Fibroblast of mammary gland (primary cell): ENCODE data around the gene MICU1.
A peak's percentile ranks its signal among the peaks of the same experiment; 100 is the strongest.
"Not testable (repeated sequence)": the region's sequence is repeated elsewhere in the genome, so short reads cannot be mapped to it uniquely, and the experiment has no call there.

Experiments used
- DNase-seq: peaks from one replicate; pipeline ENCODE4 v3.0.0-alpha.2; 2010; ENCODE audit warnings: low read depth
- H3K4me3 ChIP-seq: 2 replicates; pipeline ENCODE4 v1.5.1; 2011; ENCODE audit warnings: low read depth, mild to moderate bottlenecking, low read length, moderate library complexity; ENCODE audit not compliant: control insufficient read depth
- CTCF ChIP-seq: conservative IDR thresholded peaks from 2 replicates; pipeline ENCODE4 v1.5.1; 2011; ENCODE audit warnings: low read depth, low read length, inconsistent platforms; ENCODE audit not compliant: control insufficient read depth, insufficient read depth

MICU1 gene, protein sequence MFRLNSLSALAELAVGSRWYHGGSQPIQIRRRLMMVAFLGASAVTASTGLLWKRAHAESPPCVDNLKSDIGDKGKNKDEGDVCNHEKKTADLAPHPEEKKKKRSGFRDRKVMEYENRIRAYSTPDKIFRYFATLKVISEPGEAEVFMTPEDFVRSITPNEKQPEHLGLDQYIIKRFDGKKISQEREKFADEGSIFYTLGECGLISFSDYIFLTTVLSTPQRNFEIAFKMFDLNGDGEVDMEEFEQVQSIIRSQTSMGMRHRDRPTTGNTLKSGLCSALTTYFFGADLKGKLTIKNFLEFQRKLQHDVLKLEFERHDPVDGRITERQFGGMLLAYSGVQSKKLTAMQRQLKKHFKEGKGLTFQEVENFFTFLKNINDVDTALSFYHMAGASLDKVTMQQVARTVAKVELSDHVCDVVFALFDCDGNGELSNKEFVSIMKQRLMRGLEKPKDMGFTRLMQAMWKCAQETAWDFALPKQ

DNA sequence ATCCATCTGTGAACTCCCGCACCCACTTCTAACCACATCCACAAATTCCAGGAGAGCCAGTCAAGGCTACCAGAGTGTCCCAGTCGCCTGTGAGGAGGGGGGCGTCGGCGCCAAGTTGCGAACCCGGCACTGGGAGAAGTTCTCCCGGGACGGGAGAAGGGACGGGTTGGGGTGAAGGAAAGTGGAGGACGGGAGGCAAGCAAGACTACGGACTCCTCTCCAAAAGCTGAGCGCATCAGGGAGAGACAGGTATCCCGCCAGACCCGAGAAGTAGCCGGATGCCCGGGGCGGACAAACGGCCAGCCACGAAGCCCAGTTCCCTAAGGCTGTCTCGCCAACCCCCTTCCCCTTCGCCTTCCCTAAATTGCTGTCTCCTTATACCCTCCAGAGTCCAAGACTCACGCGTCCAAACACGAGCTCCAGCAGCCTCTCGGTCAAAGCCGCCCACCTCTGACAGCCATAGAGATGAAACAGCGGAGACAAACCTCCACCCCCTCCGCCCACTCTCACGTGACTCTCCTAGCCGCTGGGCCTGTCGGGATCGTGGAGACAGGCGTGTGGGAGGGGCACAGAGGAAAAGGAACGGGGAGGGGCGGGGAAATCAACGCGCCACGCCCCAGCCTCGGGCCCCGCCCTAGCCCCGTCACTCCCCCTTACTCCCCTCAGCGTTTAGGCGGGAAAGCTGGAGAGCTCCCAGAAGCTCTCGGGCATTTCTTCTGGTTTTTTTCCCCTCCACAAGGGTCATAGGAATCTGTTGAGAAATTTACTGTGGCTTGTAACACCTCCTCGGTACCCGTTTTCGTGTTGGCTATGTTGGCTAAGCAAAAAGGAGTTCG is at the start of gene MICU1:
MICU1 (minus strand) TSS at position 472 of the 836 bp plus-strand sequence. CDS start 59,286 bp downstream, outside the sequence.
- peak; percentile 92 for DNase-seq
- peak within 1 kb of the TSS; percentile 91 for H3K4me3 ChIP-seq
- no peak for TF ChIP-seq CTCF

- not testable (repeated sequence) for DNase-seq, H3K4me3 ChIP-seq
Measured at GRCh38 chr10:72674174-72674573, 48.3 kb upstream of the MICU1 start.

GRCh38 chr10:72673280-72673679 is 47.4 kb upstream of the MICU1 start:
- TF ChIP-seq CTCF, result no peak
- H3K4me3 ChIP-seq, result no peak overlapping the region

GRCh38 chr10:72667207-72667864 is 41.5 kb upstream of the MICU1 start:
- DNase-seq, result no peak
- TF ChIP-seq CTCF, result no peak
- H3K4me3 ChIP-seq, result no peak overlapping the region

More at GRCh38 chr10:72673280-72673679, 47.4 kb upstream of the MICU1 start:
- no peak for DNase-seq

GRCh38 chr10:72665925-72666324 is 40.0 kb upstream of the MICU1 start:
- H3K4me3 ChIP-seq, result no peak overlapping the region
- no peak for TF ChIP-seq CTCF
- DNase-seq, result peak; percentile 71

DNA sequence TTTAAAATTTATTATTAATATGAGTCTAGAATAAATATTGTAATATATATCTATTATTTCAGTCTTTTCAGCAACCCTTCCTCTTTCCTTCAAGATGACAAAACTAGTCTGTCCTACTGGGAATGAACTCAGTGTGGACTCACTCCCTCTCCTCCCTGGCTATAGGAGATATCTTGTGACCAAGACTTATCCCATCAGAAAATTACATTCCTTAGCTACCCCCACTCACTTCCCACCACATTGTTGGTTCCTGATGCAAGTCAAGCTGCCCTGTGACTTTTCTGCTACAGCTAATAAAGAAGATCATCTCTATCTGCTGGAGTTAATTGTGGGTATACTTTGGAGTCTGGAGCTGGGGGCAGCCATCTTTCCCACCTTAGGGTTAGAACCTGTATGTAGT is 38.1 kb upstream of the MICU1 start:
- no peak for DNase-seq
- TF ChIP-seq CTCF, result no peak
- H3K4me3 ChIP-seq, result no peak overlapping the region
